Embryonic facial prominence (tissue), 1 donor: ENCODE data around the gene SEC63.
A peak's percentile ranks its signal among the peaks of the same experiment; 100 is the strongest.
"Not testable (repeated sequence)": the region's sequence is repeated elsewhere in the genome, so short reads cannot be mapped to it uniquely, and the experiment has no call there.

Experiments
- DNase-seq: peaks from one replicate; pipeline ENCODE4 v3.0.0-alpha.2; 2016; ENCODE audit errors: extremely low spot score

The SEC63 gene

GRCh38 chr6:107862383-107862782, 95.6 kb downstream of the SEC63 start:
- no peak for DNase-seq

GRCh38 chr6:107860963-107861362, 97.0 kb downstream of the SEC63 start:
- not testable (repeated sequence) for DNase-seq

GRCh38 chr6:107860144-107860543, 97.9 kb downstream of the SEC63 start:
- DNase-seq: not testable (repeated sequence)

GRCh38 chr6:107853230-107853629, 104.8 kb downstream of the SEC63 start:
- DNase-seq: no peak

GRCh38 chr6:107849325-107849724, 108.7 kb downstream of the SEC63 start:
- no peak for DNase-seq

GRCh38 chr6:107847844-107848802, 109.9 kb downstream of the SEC63 start:
- DNase-seq: peak; percentile 27

GRCh38 chr6:107846262-107846795, 111.7 kb downstream of the SEC63 start:
- no peak for DNase-seq

GRCh38 chr6:107845777-107846176, 112.2 kb downstream of the SEC63 start:
- no peak for DNase-seq

GRCh38 chr6:107843400-107843799, 114.6 kb downstream of the SEC63 start:
- DNase-seq: no peak

- DNase-seq: no peak
Observed at GRCh38 chr6:107841275-107841670, 116.7 kb downstream of the SEC63 start.

- no peak for DNase-seq
Observed at GRCh38 chr6:107840636-107841274, 117.3 kb downstream of the SEC63 start.

GRCh38 chr6:107833136-107833535, 124.9 kb downstream of the SEC63 start:
- DNase-seq: no peak

- DNase-seq: no peak
Observed at GRCh38 chr6:107832151-107833056, 125.6 kb downstream of the SEC63 start.

- no peak for DNase-seq
Observed at GRCh38 chr6:107830060-107830459, 127.9 kb downstream of the SEC63 start.

- DNase-seq: no peak
Observed at GRCh38 chr6:107827541-107827940, 130.5 kb downstream of the SEC63 start.

GRCh38 chr6:107823047-107823557, 134.9 kb downstream of the SEC63 start:
- no peak for DNase-seq

- DNase-seq: no peak
Observed at GRCh38 chr6:107822176-107823046, 135.6 kb downstream of the SEC63 start.

- DNase-seq: no peak
Observed at GRCh38 chr6:107821591-107821990, 136.4 kb downstream of the SEC63 start.

GRCh38 chr6:107820338-107821261, 137.4 kb downstream of the SEC63 start:
- no peak for DNase-seq
